Kidney (tissue), 14 donors: ENCODE measurements around the gene WHAMM. TPM values are rescaled to one million over a fixed set of nuclear protein-coding genes. Genes with fewer than 3 reads are reported as not detected.

Source experiments
- DNase-seq, 5 donors: peaks; one replicate each; pipeline ENCODE4 v3.0.0-alpha.2; 2013 to 2020
- FAIRE-seq: peaks from 2 replicates; lab custom pipeline; 2012; peaks lifted over from hg19 to GRCh38; lab: Jason Lieb, UNC
- H3K27ac ChIP-seq, 2 donors: one replicate each; pipeline ENCODE4 v1.7.0; 2013; ENCODE audit warnings: low read depth in 2 of 2, low read length in 2 of 2, inconsistent platforms in 1 of 2
- H3K27me3 ChIP-seq: one replicate; pipeline ENCODE4 v1.7.1; 2013; ENCODE audit warnings: low read length, inconsistent platforms; ENCODE audit not compliant: control insufficient read depth, insufficient read depth
- H3K36me3 ChIP-seq, 3 donors: one replicate each; pipeline versions ENCODE4 v1.7.0 to v1.7.1; 2013; ENCODE audit warnings: low read length in 3 of 3, control low read depth in 1 of 3, inconsistent platforms in 1 of 3; ENCODE audit not compliant: insufficient read depth in 3 of 3, control insufficient read depth in 2 of 3
- H3K4me1 ChIP-seq, 3 donors: one replicate each; pipeline versions ENCODE4 v1.7.0 to v1.7.1; 2013; ENCODE audit warnings: low read length in 3 of 3, inconsistent platforms in 1 of 3, low read depth in 1 of 3; ENCODE audit not compliant: control insufficient read depth in 2 of 3, insufficient read depth in 2 of 3
- H3K4me3 ChIP-seq, 3 donors: one replicate each; pipeline versions ENCODE4 v1.7.0 to v1.8.1; 2013; ENCODE audit warnings: low read length in 3 of 3, control low read depth in 1 of 3, inconsistent platforms in 1 of 3
- H3K9ac ChIP-seq, 3 donors: one replicate each; pipeline versions ENCODE4 v1.7.0 to v1.7.1; 2013; ENCODE audit warnings: low read length in 3 of 3, control low read depth in 1 of 3, inconsistent platforms in 1 of 3
- H3K9me3 ChIP-seq, 3 donors: one replicate each; pipeline versions ENCODE4 v1.7.0 to v1.7.1; 2013; ENCODE audit warnings: low read length in 3 of 3, control low read depth in 1 of 3, inconsistent platforms in 1 of 3; ENCODE audit not compliant: control insufficient read depth in 2 of 3, insufficient read depth in 1 of 3
- intact Hi-C: fragments of 100-400 bp; cut with DNase I; formaldehyde crosslinking; loops from one replicate; pipeline ENCODE4 v1.11.1; 2022
- polyA plus RNA-seq: library from polyadenylated mRNA; stranded (reverse); fragments of 350-450 nt; fragmentation: Illumina TruSeq; extraction: RNeasy Lipid Tissue Mini Kit (QIAGEN cat#74804); gene quantifications from one replicate; pipeline ENCODE4 v1.2.3, GENCODE V29; 2014; ENCODE audit warnings: low read depth, low replicate concordance; ENCODE audit not compliant: insufficient read depth
- total RNA-seq: library from RNA; stranded (reverse); fragmentation: NEBNext Ultra II Directional; extraction: Animal tissue kit (Norgen Biotek cat#: 25700); gene quantifications from one replicate; pipeline ENCODE4 v1.2.1, GENCODE V29; 2021
- TF ChIP-seq, protein P1 (sequence below): IDR thresholded peaks from 3 replicates; pipeline ENCODE4 v1.5.1; 2012; ENCODE audit warnings: mild to moderate bottlenecking, moderate library complexity, borderline replicate concordance; ENCODE audit not compliant: insufficient read depth; ENCODE audit errors: extremely low read depth
- donor health status: control.
- donor health status: control.
- donor health status: control.
- donor health status: control.
- donor health status: control.
- donor health status: DM: yes; HTN: yes; CAD: no.
- donor health status: Normal renal cell carcinoma (clear cell type).

WHAMM gene
- total and polyA plus RNA-seq, 2 donors from 2014 or later, result 4.0 to 13.8 TPM

DNA sequence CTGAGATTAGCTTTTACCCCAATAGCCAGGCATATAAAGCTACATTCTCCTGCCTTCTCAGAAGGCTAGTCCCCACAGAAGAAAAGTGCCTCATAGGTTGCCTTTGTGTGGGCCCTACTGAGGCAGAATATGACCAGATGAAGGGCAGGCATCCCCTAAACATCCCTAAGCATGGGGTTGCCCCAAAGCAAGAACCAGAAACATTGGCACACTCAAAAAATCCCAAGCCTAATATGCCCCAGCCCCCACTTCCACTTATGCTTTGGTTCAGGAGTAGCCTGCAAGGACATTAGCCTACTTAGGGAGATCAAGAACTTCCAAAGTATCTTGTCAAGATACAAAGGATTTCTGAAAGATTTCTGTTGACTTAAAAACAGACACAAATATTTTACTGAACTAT, 29.7 kb downstream of the WHAMM start:
- Histone ChIP-seq H3K9ac (no peak overlapping the region), H3K4me3 (no peak overlapping the region), H3K4me1 (no peaks in the 10 kb centered on the region), H3K27ac (no peak overlapping the region), H3K9me3 (no peaks in the 10 kb centered on the region), H3K27me3 (no peaks in the 10 kb centered on the region), H3K36me3 (peaks cover 0 to 17% (median 15%) of the 10 kb centered on the region in 3 donors)
- no peak for DNase-seq
- intact Hi-C loops, result no loop called here
- TF ChIP-seq, protein P1, sequence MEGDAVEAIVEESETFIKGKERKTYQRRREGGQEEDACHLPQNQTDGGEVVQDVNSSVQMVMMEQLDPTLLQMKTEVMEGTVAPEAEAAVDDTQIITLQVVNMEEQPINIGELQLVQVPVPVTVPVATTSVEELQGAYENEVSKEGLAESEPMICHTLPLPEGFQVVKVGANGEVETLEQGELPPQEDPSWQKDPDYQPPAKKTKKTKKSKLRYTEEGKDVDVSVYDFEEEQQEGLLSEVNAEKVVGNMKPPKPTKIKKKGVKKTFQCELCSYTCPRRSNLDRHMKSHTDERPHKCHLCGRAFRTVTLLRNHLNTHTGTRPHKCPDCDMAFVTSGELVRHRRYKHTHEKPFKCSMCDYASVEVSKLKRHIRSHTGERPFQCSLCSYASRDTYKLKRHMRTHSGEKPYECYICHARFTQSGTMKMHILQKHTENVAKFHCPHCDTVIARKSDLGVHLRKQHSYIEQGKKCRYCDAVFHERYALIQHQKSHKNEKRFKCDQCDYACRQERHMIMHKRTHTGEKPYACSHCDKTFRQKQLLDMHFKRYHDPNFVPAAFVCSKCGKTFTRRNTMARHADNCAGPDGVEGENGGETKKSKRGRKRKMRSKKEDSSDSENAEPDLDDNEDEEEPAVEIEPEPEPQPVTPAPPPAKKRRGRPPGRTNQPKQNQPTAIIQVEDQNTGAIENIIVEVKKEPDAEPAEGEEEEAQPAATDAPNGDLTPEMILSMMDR, result no peak
- FAIRE-seq, result no peak

DNA sequence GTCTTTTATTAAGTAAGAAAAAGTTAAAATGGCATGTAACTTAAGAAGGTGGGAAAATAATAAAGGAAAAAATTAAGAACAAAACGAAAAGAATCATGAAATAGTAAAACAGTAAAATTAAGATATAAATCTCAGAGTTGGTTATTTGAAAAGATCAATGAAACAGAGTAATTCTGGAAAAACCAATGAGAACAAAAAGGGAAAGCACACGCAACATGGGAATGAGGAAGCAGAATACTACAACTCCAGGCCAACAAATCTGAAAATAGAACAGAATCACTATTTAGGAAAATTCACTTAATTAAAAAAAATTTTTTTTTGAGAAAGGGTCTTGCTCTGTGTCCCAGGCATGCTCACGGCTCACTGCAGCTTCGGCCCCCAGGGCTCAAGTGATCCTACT, 30.7 kb downstream of the WHAMM start:
- TF ChIP-seq, protein P1, result no peak
- Histone ChIP-seq H3K4me3 (no peak overlapping the region), H3K9me3 (no peaks in the 10 kb centered on the region), H3K9ac (no peak overlapping the region), H3K27ac (no peak overlapping the region), H3K36me3 (peaks cover 0 to 15% (median 15%) of the 10 kb centered on the region in 3 donors), H3K4me1 (no peaks in the 10 kb centered on the region), H3K27me3 (no peaks in the 10 kb centered on the region)
- no peak for FAIRE-seq
- intact Hi-C loops, result no loop called here
- no peak for DNase-seq

DNA sequence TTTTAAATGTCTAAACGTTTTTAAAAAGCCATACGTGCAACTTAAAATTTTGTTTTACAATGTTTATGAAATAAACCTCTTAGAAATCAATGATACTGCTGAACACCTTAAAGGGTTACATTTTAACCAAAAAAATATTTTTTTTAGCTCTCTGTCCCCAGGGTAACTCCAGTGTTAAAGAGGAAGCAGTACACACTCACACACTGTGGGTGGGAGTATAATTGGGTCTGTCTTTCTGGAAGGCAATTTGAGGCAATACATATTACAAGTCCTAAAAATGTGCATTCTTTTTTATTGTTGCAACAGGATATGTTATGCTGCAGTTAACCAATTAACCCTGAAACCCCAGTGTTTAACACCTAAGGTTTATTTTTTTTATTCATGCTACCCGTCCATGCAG, 34.1 kb downstream of the WHAMM start:
- intact Hi-C loops, result no loop called here
- H3K4me3 ChIP-seq, result no peak overlapping the region
- FAIRE-seq, result no peak
- no peak for DNase-seq
- no peaks in the 10 kb centered on the region for H3K9me3 ChIP-seq
- H3K4me1 ChIP-seq, result no peaks in the 10 kb centered on the region
- no peaks in the 10 kb centered on the region for H3K36me3 ChIP-seq
- H3K9ac ChIP-seq, result no peak overlapping the region
- H3K27me3 ChIP-seq, result no peaks in the 10 kb centered on the region
- TF ChIP-seq, protein P1, result no peak
- H3K27ac ChIP-seq, result no peak overlapping the region

DNA sequence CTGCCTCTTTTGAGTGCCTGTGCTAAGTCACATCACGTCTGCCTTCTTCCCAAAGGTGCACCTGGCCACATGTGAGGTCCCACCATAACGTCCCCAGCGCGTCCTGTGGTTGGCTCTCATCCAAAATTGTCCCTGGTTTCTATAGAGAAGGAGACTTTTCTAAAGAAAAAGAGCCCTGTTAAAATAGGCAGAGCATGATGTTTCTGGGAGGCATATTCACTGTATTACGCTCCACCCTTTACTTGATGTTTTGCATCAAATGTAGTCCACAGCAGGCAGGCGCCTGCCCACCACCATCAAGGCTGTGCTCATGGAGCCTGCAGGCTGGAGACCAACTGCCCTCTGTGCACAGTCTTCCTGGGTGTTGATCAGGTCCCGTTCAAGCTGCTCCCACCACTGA, 36.3 kb downstream of the WHAMM start:
- H3K9me3 ChIP-seq, result no peaks in the 10 kb centered on the region
- no peak overlapping the region for H3K9ac ChIP-seq
- H3K27me3 ChIP-seq, result no peaks in the 10 kb centered on the region
- intact Hi-C loops, result no loop called here
- H3K4me1 ChIP-seq, result no peaks in the 10 kb centered on the region
- no peak for DNase-seq
- no peaks in the 10 kb centered on the region for H3K36me3 ChIP-seq
- no peak overlapping the region for H3K4me3 ChIP-seq
- no peak overlapping the region for H3K27ac ChIP-seq
- FAIRE-seq, result no peak
- TF ChIP-seq, protein P1, result no peak
